ENCODE results near the gene PALLD.

The PALLD gene

GRCh38 chr4:168811207-168811606 lies 314.4 kb downstream of the PALLD start:
- DNase-seq, result no peak

GRCh38 chr4:168811786-168812651 lies 315.2 kb downstream of the PALLD start:
- DNase-seq, result no peak

GRCh38 chr4:168812806-168813205 lies 316.0 kb downstream of the PALLD start:
- DNase-seq, result no peak

- DNase-seq, result no peak
These were observed 317.0 kb downstream of the PALLD start for GRCh38 chr4:168813890-168814289.

- DNase-seq, result no peak
These were observed 318.8 kb downstream of the PALLD start for GRCh38 chr4:168815379-168816345.

GRCh38 chr4:168817370-168817769 lies 320.5 kb downstream of the PALLD start:
- DNase-seq, result no peak

- no peak for DNase-seq
These were observed 325.6 kb downstream of the PALLD start for GRCh38 chr4:168822481-168822880.

- DNase-seq, result no peak
These were observed 329.1 kb downstream of the PALLD start for GRCh38 chr4:168825975-168826374.

GRCh38 chr4:168826620-168827019 lies 329.8 kb downstream of the PALLD start:
- DNase-seq, result no peak

- DNase-seq, result no peak
These were observed 334.1 kb downstream of the PALLD start for GRCh38 chr4:168830777-168831512.

- DNase-seq, result no peak
These were observed 334.7 kb downstream of the PALLD start for GRCh38 chr4:168831585-168831918.

- DNase-seq, result peak; percentile 43
These were observed 335.3 kb downstream of the PALLD start for GRCh38 chr4:168831919-168832762.

- no peak for DNase-seq
These were observed 336.1 kb downstream of the PALLD start for GRCh38 chr4:168832763-168833575.

GRCh38 chr4:168833881-168834280 lies 337.0 kb downstream of the PALLD start:
- DNase-seq, result no peak

- DNase-seq, result no peak
These were observed 339.1 kb downstream of the PALLD start for GRCh38 chr4:168835880-168836454.

GRCh38 chr4:168836490-168836889 lies 339.6 kb downstream of the PALLD start:
- no peak for DNase-seq

GRCh38 chr4:168837922-168838321 lies 341.1 kb downstream of the PALLD start:
- no peak for DNase-seq

GRCh38 chr4:168839758-168840391 lies 343.0 kb downstream of the PALLD start:
- DNase-seq, result no peak

GRCh38 chr4:168840392-168840763 lies 343.5 kb downstream of the PALLD start:
- DNase-seq, result no peak

GRCh38 chr4:168841000-168841671 lies 344.3 kb downstream of the PALLD start:
- DNase-seq, result no peak

All from activated T-cell treated with anti-CD3 and anti-CD28 coated beads for 4 hours (primary cell).